GM13976 (cell line): ENCODE data around the gene INHBE.

ENCODE experiments used
- DNase-seq: peaks from one replicate; pipeline ENCODE4 v3.0.0; 2012; ENCODE audit warnings: low spot score
- CTCF ChIP-seq: IDR thresholded peaks from 2 replicates; pipeline ENCODE4 v1.5.1; 2012; ENCODE audit warnings: borderline replicate concordance, mild to moderate bottlenecking; ENCODE audit not compliant: insufficient read depth; ENCODE audit errors: extremely low read depth, missing control alignments, control extremely low read depth
- in situ Hi-C: fragments of 300-500 bp; cut with MboI; formaldehyde crosslinking; loops from one replicate; pipeline ENCODE4 v1.12.0; 2022; ENCODE audit warnings: low sequenced_read_pairs, mixed read lengths, inconsistent platforms; ENCODE audit not compliant: unreplicated experiment

The INHBE gene

GRCh38 chr12:57470286-57470969 lies 15.3 kb downstream of the INHBE start:
- in situ Hi-C loops = no loop called here
- no peak for DNase-seq
- TF ChIP-seq CTCF = no peak

GRCh38 chr12:57470970-57471656 lies 16.0 kb downstream of the INHBE start:
- TF ChIP-seq CTCF = no peak
- no peak for DNase-seq
- in situ Hi-C loops = no loop called here

GRCh38 chr12:57471661-57472060 lies 16.6 kb downstream of the INHBE start:
- TF ChIP-seq CTCF = no peak
- in situ Hi-C loops = no loop called here
- no peak for DNase-seq

- DNase-seq = no peak
- no peak for TF ChIP-seq CTCF
- in situ Hi-C loops = no loop called here
These were observed 17.3 kb downstream of the INHBE start for GRCh38 chr12:57472391-57472790.

GRCh38 chr12:57473392-57473791 lies 18.3 kb downstream of the INHBE start:
- DNase-seq = no peak
- TF ChIP-seq CTCF = no peak
- in situ Hi-C loops = no loop called here

GRCh38 chr12:57473886-57474285 lies 18.8 kb downstream of the INHBE start:
- DNase-seq = no peak
- in situ Hi-C loops = no loop called here
- no peak for TF ChIP-seq CTCF
